Measurements from ENCODE around the gene RALB. TPM values are rescaled to one million over a fixed set of nuclear protein-coding genes. Genes with fewer than 3 reads are reported as not detected.

RALB gene
- total and polyA plus RNA-seq, 2 experiments from 2014 or later, result 15.2 to 17.4 TPM

GRCh38 chr2:120265006-120265405, 12.4 kb downstream of the RALB start:
- Mint-ChIP-seq H3K36me3 (ENCODE audit: low read depth) (peaks cover 5% of the 10 kb centered on the region; the same call in 2 of the 3 replicates), H3K9me3 (peaks cover 6% of the 10 kb centered on the region; the same call in 2 of the 3 replicates), H3K27me3 (ENCODE audit: insufficient read depth, low read depth, poor library complexity) (peaks cover 6% of the 10 kb centered on the region), H3K4me1 (0 out of 3 replicates have a peak, but pooled peaks cover under 1% of the 10 kb centered on the region), H3K27ac (no peak overlapping the region), H3K4me3 (no peak overlapping the region)
- TF ChIP-seq EZH2phosphoT487 (IDR thresholded peaks at IDR 0.05; ENCODE audit: unreplicated experiment) (no peak), POLR2AphosphoS5 (IDR thresholded peaks at IDR 0.05; ENCODE audit: low read depth) (no peak), ZNF331 (CRISPR knock-in tag; IDR thresholded peaks at IDR 0.05; ENCODE audit: low read depth) (no peak), STAT1 (IDR thresholded peaks at IDR 0.05; ENCODE audit: unreplicated experiment) (no peak), ZNF114 (CRISPR knock-in tag; IDR thresholded peaks at IDR 0.05) (no peak), CTCF (conservative IDR thresholded peaks at IDR 0.05; ENCODE audit: low read depth in 2 of 2) (no peak), EZH2 (IDR thresholded peaks at IDR 0.05; ENCODE audit: low read depth, unreplicated experiment) (no peak), JUNB (IDR thresholded peaks at IDR 0.05; ENCODE audit: unreplicated experiment) (no peak), CREB1 (CRISPR knock-in tag; IDR thresholded peaks at IDR 0.05; ENCODE audit: low read depth) (no peak), NANOG (IDR thresholded peaks at IDR 0.05; ENCODE audit: borderline replicate concordance) (no peak), ZNF462 (CRISPR knock-in tag; IDR thresholded peaks at IDR 0.05) (no peak)
- TF ChIP-seq, protein P1, sequence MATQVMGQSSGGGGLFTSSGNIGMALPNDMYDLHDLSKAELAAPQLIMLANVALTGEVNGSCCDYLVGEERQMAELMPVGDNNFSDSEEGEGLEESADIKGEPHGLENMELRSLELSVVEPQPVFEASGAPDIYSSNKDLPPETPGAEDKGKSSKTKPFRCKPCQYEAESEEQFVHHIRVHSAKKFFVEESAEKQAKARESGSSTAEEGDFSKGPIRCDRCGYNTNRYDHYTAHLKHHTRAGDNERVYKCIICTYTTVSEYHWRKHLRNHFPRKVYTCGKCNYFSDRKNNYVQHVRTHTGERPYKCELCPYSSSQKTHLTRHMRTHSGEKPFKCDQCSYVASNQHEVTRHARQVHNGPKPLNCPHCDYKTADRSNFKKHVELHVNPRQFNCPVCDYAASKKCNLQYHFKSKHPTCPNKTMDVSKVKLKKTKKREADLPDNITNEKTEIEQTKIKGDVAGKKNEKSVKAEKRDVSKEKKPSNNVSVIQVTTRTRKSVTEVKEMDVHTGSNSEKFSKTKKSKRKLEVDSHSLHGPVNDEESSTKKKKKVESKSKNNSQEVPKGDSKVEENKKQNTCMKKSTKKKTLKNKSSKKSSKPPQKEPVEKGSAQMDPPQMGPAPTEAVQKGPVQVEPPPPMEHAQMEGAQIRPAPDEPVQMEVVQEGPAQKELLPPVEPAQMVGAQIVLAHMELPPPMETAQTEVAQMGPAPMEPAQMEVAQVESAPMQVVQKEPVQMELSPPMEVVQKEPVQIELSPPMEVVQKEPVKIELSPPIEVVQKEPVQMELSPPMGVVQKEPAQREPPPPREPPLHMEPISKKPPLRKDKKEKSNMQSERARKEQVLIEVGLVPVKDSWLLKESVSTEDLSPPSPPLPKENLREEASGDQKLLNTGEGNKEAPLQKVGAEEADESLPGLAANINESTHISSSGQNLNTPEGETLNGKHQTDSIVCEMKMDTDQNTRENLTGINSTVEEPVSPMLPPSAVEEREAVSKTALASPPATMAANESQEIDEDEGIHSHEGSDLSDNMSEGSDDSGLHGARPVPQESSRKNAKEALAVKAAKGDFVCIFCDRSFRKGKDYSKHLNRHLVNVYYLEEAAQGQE (IDR thresholded peaks at IDR 0.05; ENCODE audit: unreplicated experiment), result no peak
- 0 out of 2 replicates have a peak, but pooled peaks cover 4% of the 10 kb centered on the region for H4K20me1 ChIP-seq (replicated peaks; ENCODE audit: insufficient read depth)
- no peaks in the 10 kb centered on the region for H3F3A ChIP-seq (replicated peaks; ENCODE audit: low read depth)
- H3K79me2 ChIP-seq (replicated peaks; ENCODE audit: insufficient read depth), result 0 out of 2 replicates have a peak, but pooled peaks cover 3% of the 10 kb centered on the region
- peaks cover 6% of the 10 kb centered on the region; the same call in 1 of the 2 replicates for H3K9me2 ChIP-seq (ENCODE audit: insufficient read depth)
- H3K4me3 ChIP-seq, result no peak overlapping the region
- no peak overlapping the region for H2AFZ ChIP-seq
- ATAC-seq (no peak), DNase-seq (ENCODE audit: low spot score) (no peak)
- H3K36me3 ChIP-seq (ENCODE audit: insufficient read depth), result no peaks in the 10 kb centered on the region; the same call in 1 of the 2 replicates
- H3K27ac ChIP-seq (ENCODE audit: low read depth), result no peak overlapping the region
- H3K27me3 ChIP-seq (ENCODE audit: insufficient read depth), result no peaks in the 10 kb centered on the region
- no peak overlapping the region for H3K4me2 ChIP-seq
- H3K4me1 ChIP-seq (ENCODE audit: insufficient read depth), result 0 out of 2 replicates have a peak, but pooled peaks cover 3% of the 10 kb centered on the region

Data from GM23338 (cell line).